Kidney epithelial cell (primary cell): ENCODE measurements around the gene LGALSL. TPM values are rescaled to one million over a fixed set of nuclear protein-coding genes. Genes with fewer than 3 reads are reported as not detected.
"Not testable (repeated sequence)": the region's sequence is repeated elsewhere in the genome, so short reads cannot be mapped to it uniquely, and the experiment has no call there.

Experiments
- DNase-seq: peaks from one replicate; pipeline ENCODE4 v3.0.0-alpha.2; 2010; ENCODE audit warnings: low read depth
- H3K27me3 ChIP-seq: 2 replicates; pipeline ENCODE4 v1.6.0; 2011; ENCODE audit warnings: low read length; ENCODE audit not compliant: control insufficient read depth, insufficient read depth
- H3K36me3 ChIP-seq: 2 replicates; pipeline ENCODE4 v1.5.1; 2011; ENCODE audit warnings: low read length; ENCODE audit not compliant: control insufficient read depth, insufficient read depth
- H3K4me3 ChIP-seq: 2 replicates; pipeline ENCODE4 v1.5.1; 2011; ENCODE audit warnings: low read depth, mild to moderate bottlenecking, control low read depth, low read length
- total RNA-seq: library from RNA; depleted of rRNA; stranded (reverse); fragments of >200 nt; gene quantifications from 2 replicates; pipeline ENCODE4 v1.2.3, GENCODE V29; 2015
- TF ChIP-seq, protein P1 (sequence below): IDR thresholded peaks from 2 replicates; pipeline ENCODE4 v1.5.1; 2011; ENCODE audit warnings: mild to moderate bottlenecking, moderate library complexity, low read length, control low read depth, inconsistent platforms; ENCODE audit not compliant: insufficient read depth, poor library complexity, severe bottlenecking

Gene LGALSL
- total RNA-seq, 1 donor from 2014 or later, result 9.9 TPM

DNA sequence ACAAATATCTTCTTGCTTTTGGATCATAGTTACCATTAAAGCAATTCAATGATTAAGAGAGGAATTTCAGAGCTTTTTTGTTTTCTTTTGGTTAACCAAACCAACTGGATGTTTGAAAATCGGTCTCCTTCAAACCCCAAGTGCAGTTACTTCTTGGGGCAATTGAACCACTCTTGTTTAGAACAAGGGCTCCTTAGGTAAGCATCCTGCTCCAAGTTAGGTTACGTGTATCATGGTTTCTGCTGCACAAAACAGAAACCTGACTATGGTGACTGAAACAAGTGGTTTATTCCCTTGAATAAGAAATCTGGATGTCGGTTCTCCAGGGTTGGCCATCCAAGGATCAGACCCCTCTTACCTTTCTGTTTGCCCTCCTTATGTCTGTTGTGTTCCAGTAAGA lies 16.1 kb upstream of the LGALSL start:
- DNase-seq, result no peak
- Histone ChIP-seq H3K36me3 (no peaks in the 10 kb centered on the region), H3K4me3 (no peak overlapping the region), H3K27me3 (no peaks in the 10 kb centered on the region)
- TF ChIP-seq, protein P1, sequence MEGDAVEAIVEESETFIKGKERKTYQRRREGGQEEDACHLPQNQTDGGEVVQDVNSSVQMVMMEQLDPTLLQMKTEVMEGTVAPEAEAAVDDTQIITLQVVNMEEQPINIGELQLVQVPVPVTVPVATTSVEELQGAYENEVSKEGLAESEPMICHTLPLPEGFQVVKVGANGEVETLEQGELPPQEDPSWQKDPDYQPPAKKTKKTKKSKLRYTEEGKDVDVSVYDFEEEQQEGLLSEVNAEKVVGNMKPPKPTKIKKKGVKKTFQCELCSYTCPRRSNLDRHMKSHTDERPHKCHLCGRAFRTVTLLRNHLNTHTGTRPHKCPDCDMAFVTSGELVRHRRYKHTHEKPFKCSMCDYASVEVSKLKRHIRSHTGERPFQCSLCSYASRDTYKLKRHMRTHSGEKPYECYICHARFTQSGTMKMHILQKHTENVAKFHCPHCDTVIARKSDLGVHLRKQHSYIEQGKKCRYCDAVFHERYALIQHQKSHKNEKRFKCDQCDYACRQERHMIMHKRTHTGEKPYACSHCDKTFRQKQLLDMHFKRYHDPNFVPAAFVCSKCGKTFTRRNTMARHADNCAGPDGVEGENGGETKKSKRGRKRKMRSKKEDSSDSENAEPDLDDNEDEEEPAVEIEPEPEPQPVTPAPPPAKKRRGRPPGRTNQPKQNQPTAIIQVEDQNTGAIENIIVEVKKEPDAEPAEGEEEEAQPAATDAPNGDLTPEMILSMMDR, result no peak

DNA sequence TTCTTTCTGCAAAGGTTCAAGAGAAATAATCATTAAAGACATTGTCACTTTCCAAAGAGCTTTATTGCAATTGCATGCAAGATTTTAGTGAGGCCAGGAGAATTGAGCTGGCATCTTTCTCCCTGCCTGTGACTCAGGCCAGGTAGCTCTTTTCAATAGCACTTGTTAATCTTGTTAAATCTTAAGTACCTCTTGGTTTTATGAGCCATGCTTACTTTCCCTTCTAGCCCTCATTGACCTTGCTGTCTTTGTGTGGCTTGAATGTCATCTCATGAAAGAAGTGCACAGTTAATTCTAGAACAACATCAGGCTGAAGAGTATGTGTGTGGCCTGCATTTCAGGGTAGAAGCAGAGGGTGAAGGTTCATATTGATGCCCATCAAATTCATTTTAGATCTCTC lies 14.8 kb upstream of the LGALSL start:
- Histone ChIP-seq H3K27me3 (no peaks in the 10 kb centered on the region), H3K36me3 (no peaks in the 10 kb centered on the region), H3K4me3 (no peak overlapping the region)
- TF ChIP-seq, protein P1, result no peak
- DNase-seq, result no peak

DNA sequence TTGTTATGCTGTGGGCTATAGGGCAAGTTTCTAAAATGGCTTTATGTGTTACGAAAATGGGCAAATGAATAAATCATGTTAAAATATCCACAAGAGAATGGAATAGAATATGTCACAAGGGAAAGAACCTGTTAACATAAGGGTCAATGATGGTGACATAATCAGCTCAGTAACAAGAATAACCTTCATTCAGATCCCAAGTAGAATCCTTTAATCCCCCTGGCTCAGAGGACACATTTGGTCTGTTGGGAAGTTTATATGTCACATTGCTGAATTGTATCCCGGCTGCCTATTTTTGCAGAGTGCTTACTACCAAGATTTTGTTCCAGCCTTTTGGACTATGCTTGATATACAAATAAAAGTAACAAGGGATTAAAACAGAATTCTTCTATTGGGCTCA lies 13.1 kb upstream of the LGALSL start:
- Histone ChIP-seq H3K27me3 (no peaks in the 10 kb centered on the region), H3K4me3 (no peak overlapping the region), H3K36me3 (no peaks in the 10 kb centered on the region)
- no peak for DNase-seq
- TF ChIP-seq, protein P1, result no peak

DNA sequence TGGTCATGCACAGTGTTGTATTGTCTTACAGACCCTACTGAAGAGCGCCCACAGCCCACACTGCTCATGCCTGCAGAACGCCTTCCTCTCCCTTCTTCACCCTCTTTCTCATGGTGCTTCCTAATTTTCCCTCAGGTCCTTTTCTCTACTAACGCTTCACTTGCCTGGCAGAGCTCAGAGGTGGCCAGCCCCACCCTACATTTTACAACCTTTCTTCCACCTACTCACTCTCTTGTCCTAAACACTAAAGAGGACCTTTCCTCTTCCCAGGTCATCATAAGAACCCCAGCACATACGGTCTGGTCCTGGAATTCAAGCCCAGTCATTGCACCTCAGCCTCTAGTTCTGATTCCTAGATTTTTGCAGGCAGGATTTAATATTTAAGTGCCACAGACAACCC lies 11.7 kb upstream of the LGALSL start:
- Histone ChIP-seq H3K4me3 (no peak overlapping the region), H3K27me3 (no peaks in the 10 kb centered on the region), H3K36me3 (no peaks in the 10 kb centered on the region)
- DNase-seq, result no peak
- TF ChIP-seq, protein P1, result no peak

DNA sequence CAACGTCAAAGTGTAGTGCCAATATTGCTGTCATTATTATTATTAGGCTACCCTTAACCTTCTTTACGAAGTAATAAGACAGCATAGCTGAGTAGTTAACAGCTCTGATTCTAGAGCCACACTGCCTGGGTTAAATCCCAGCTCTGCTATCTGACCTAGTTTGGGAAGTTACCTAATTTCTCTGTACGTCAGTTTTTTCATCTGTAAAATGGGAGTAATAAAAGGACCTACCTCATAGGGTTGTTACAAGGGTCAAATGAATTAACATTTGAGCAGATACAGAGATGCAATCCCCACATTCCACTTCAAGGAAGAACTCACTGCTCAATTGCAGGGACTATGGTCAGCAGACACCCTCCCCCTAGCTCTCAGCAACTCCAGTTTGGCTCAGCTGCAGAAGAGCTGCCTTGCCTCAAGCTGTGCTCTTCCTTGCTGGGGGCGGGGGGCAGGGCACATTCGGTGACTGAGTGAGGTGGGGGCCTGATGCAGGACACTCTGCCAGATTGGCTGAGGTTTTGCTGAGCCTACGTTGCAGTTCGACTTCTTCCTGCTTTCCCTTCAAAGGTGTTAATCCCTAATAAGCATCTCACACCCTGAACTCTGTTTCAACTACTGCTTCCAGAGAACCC lies 11.0 kb upstream of the LGALSL start:
- DNase-seq, result no peak
- H3K36me3 ChIP-seq, result no peaks in the 10 kb centered on the region
- no peak overlapping the region for H3K4me3 ChIP-seq
- TF ChIP-seq, protein P1, result no peak
- H3K27me3 ChIP-seq, result no peaks in the 10 kb centered on the region

DNA sequence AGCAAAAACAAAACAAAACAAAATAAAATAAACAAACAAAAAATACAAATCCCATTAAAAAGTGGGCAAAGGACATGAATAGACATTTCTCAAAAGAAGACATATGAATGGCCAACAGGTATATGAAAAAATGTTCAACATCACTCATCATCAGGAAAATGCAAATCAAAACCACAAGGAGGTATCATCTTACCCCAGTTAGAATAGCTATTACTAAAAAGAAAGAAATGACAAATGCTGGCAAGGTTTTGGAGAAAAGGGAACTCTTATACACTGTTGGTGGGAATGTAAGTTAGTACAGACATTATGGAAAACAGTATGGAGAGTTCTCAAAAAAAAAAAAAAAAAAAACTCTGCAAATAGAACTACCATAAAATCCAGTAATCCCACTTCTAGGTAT lies 8.0 kb upstream of the LGALSL start:
- H3K27me3 ChIP-seq, DNase-seq, H3K4me3 ChIP-seq, H3K36me3 ChIP-seq: not testable (repeated sequence)
